Stimulated activated CD8-positive, alpha-beta memory T cell treated with anti-CD3 and anti-CD28 coated beads, Interleukin-12 subunit alpha, Interleukin-12 subunit beta, amount 100 ng/mL, for 1 hour (primary cell): ENCODE measurements around the gene ITPK1.

Experiments
- DNase-seq: peaks from one replicate; pipeline ENCODE4 v3.0.0-alpha.2; 2020; ENCODE audit warnings: low read depth

The ITPK1 gene

DNA sequence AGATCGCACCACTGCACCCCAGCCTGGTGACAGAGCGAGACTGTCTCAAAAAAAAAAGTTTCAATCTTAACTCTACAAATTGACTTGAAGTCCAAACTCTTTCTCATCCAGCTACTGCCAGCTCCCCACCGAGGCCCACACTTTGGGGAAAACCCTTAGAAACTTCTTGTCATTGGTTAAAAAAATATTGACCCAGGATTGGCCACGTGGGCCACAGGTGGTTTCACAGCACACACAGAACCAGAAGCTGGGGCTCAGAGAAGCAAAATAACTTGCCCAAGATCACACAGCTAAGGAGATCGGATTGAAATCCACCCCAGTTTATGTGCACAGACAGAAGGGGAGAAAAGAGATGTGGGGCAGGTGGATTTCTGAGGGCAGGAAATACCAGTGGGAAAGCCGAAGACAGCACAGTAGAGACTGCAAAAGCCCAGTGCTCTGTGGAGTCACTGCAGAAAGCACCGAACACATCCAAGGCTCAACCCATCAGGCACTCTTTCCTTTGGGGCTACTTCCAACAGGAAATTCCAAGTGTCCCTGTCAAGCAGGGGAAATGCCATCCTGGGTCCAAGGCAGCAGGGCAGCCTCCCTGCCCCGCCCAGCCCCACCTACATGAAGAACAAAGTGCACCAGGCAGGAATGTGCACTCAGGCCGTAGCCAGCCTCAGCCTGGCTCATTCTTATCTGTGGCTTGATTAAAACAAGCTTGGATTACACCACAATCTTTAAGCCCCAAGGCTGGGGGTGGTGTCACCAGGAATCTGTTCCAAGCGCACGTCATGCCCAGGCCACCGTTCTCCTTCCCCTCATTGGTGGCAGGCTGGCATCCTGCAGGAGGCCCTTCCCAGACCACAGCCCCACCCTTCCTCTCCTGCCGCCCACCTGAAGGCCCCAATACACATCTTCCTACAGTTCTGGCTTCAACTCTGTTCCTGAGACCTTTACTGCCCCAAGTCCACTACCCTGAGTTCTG lies 72.5 kb downstream of the ITPK1 start:
- no peak for DNase-seq

DNA sequence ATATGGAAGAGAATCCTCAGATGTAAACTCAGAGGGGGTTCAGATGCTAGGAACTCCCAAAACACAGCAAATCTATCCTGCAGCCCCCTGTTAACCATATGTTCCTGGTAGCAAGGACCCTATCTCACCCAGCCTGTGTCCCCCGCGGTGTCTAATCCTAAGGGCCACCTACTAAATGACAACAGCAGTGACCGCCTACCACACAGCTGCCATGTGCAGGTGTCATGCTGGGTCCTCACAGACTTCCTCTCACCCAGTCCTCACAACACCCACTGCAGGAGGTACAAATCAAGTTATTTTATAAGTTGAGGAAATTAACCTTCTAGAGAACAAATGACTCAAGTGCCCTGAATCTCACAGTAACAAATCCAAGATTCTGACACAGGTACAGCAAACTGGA lies 73.9 kb downstream of the ITPK1 start:
- DNase-seq: no peak

DNA sequence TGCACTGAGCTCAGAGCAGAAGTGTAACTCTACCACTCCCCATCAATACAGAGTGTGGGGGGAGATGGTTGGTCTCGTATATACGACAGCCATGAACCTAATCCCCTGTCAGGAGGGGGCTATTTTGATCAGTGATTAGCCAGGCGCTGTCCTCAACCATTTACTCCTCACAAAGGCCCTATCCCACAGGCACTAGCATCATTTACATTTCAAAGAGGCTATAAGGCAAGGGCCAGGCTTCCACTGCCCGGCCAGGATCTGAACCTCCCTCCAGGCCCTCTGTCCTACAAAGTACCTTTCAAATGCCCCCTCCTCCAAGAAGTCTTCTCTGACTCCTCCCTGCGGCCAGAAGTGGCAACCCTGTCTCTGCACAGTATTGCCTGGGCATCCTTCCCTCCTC lies 74.7 kb downstream of the ITPK1 start:
- no peak for DNase-seq

DNA sequence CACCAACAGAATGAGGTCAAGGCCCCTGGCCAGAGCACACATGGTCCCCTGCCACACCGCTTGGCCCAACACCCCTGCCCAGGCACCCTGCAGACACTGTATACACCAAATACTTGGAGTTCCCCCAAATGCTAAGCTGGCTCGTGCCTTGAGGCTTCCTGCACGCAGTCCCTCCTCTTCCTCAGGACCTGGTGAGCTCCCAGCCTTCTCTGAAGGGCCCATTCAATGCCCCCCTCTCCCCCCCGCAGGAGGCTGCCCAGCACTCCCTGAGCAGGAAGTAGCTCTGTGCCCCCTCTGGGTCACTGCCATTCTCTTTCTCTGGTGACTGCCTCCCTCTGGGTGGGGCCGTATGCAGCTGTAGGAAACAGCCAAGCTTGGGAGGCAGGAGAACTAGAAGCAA lies 75.3 kb downstream of the ITPK1 start:
- no peak for DNase-seq

DNA sequence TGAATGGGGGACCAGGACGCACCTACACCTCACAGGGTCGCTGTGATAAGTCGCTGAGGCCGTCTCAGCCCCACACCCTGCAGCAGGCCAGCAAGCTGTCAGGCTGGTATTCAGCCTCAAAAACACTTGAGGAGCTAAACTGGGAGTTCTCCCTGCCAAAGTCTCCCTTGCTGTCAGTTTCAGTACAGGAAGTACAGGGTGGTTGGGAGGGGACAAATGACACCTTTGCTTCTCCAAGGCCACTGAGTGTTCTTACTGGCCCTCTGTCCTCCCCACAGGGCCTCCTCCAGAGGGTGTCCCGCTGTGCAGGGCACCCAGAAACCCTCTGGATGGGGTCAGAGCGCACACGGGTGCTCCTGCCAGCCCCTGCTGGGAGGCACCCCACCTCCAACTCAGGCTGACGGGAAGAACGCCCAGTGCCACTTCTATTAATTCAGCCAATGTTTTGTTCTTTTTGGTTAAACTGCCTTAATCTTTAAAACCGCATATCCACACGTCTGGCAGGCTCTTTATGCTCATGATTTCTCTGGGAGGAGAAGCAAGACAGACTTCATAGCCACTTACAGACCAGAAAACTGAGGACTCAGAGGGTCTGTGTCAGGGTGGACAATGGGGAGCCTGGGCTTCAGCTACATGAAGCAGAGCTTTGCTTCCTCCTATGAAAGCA lies 75.9 kb downstream of the ITPK1 start:
- no peak for DNase-seq

DNA sequence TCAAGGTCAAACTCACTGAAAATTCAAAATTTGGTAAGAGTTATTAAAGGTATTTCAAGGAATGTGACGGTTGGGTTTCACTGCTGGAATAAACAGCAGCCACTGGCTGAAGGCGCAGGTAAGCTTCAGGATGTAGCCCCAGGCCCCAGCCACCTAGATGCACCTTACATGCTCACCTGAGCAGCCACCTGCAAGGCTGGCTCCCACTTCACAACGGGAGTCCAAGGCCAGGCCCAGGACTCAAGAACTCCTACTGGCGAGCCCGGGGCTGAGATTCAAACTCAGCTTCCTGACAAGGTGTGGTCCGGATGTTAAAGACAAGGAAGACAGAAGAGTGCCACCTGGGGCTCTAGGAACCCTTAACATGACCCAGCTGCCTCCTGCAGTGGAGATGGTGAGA lies 78.4 kb downstream of the ITPK1 start:
- DNase-seq: no peak

DNA sequence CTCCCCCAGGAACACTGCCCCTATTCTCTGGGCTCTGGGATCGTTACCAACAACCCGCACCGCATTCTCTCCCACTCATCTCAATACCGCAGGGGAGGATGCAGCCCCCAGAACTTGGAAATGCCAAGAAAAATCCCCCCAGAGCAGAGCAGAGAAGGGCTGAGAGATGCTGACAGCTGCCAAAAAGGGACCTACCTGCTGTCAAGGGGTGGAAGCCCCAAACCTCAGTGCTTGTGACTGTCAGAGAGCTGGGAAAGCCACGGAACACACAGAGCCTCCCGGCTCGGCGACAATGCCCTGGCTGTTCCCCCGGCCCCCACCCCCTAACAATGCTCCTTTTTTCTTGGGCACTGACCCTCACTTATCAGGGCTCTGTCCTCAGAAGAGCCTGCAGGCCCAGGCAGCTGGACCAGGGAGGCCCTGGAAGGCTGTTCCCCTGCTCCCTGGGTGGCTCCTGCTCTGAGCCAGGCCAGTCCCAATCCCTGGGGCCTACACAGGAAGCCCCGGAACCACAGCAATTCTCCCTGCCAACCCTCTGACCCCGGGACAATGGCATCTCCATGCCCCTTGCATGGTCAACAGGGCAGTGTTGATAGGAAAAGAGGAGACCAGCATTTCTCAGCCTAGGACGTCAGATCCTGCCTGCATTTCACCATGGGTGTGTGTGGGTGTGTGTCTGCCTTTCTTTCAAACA lies 78.9 kb downstream of the ITPK1 start:
- DNase-seq: no peak

DNA sequence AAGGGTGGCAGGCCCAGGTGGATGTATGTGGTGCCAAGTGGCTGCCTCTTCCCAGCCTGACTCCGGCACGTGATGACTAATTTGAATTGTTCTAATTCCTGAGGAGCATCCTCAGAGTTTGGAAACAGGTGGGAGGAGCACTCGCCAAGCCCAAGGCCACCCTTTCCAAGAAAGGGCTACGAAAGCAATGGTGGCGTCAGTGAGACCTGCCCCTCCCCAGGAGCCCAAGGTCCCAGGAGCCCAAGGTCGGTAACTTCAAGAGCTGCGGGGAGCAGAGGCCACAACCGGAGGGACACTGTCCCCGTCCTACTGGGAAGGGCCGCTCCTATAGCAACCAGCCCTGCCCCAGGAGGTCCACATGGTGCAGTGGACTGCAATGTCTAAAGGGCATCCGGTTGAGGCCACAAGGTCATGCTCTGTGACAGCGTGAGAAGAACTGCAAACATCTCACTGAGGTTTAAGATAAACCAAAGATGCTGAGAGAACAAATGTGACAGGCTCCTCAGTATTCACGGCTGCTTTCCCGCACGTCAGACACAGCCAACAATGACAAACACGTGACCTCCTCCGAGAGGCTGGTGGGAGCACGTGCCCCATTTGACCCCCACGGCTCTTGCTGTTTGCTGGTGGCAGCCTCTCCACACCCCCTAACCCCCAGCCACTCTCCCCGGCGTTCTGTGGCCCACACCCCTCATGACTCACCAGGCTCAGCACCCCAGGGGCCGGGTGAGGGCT lies 79.6 kb downstream of the ITPK1 start:
- DNase-seq: no peak

DNA sequence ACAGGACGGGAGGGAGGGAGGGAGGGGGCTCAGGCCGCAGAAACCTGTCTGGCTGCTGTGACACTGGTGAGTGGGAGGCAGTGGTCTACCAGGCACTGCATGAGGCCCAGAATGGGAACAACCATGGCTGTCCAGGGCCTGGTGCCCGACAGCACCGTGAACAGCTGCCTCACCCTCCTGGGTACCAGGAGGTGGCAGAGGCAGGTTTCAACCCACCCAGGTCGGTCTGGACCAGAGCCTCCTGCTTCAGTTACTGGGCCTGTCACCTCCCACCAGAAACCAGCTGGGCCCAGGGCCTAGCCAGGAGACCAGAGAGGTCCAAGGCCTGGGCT lies 80.2 kb downstream of the ITPK1 start:
- no peak for DNase-seq

DNA sequence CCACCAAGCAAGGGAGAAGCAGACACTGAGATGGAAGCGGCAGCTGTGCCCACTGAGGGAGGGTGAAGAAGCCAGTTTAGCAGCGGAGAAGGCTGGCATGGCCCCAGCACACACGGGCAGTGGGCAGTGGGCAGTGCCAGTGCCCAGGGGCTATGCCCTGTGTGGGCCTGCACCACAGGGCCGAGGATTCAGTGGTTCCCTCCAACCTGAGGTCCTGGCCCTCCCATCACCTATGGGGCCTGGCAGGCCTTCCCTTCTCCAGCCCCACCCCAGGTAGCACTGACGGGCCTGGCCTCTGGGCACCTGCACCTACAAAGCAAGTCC lies 81.1 kb downstream of the ITPK1 start:
- DNase-seq: no peak

DNA sequence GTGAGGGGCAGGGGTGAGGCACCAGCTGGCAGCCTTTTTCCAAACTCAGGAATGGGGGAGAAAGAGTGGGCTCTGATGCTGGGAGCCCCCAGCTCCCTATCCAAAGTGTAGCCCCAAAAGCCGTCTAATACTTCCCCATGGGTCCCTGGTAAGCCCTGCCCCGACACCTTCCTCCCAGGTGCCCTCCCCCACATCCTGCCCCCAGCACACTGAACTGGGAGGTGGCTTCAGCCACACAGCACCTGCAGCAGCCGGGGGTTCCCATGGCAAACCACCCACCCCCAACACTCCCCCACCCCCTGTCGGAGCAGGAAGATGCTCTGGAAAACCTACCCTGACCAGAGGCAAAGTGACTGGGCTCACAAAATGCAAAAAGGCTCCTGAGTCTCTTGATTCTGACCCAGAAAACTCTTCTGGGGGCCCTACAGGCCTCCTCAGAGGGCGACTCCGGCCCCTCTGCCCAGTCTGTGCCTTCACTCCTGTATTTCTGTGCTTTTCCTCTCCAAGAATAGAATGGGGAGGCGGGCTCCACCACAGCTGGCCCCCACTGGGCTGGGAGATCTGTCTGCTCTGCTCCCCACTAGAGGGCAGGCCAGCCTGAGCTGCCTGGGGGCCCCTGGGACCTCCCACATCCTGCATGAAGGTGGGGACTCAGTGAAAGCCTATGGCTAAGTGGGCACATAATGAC lies 81.6 kb downstream of the ITPK1 start:
- peak; percentile 41 for DNase-seq

DNA sequence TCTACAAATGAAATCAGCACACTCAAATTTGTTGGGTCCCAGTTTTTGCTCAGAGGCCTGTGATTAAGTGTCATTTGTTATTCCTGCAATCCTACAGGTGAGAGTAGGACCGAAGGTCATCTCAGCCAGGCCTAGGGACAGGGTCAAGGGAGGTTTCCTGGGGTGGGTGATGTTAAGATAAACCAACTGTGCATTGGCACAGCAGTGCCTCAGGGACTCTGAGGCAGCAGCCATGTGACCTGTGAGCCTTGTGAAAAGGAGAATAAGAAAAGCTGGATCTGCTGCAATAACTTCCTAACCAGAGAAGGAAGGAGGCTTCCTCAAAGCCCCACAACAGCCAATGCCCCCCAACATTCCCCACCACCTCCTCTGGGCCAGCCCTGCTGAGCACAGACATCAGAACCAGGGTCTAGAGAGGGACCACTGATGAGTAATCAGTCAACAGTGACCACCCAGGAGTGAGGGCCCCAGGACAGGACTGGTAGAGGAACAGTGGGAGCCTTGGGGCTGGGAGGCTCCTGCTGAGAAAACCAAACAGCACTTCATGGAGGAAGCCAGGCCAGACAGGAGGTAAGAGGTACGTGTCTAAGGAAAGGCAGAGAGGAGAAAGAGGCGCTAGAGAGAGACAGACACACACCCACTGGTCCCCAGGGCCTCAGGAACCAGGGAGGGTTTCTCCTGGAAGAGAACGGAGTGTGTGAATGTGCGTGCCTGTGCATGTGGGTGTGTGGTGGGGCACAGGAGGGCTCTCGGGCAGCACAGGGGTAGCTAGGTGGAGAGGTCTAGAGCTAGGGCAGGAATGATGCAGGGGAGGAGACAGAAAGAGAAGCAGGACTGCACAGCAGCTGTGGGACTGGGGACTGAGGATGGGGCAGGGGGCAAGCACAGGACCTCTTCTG lies 82.4 kb downstream of the ITPK1 start:
- no peak for DNase-seq

DNA sequence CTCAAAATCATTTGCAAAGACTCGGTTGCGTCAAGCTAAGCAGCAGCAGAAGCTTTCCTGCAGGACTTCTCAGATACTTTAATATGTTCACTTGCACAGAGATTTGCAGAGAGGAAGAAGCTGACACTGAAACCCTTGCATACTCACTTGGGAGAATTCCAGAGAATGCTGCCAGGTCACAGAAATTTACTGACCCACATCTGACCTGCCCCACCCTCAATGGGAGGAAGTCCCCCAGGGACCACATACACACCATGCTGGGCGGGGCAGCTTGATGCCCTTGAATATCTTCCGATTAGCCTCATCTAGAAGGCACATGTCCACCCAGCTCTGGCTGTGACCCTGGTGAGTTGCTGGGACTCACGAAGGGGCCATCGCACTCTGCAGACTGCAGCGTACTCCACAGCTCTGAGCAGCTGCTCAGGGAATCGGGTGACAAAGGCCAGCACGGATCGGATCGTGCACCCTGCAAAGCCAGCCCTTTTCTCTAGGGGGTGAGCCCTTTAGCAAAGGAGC lies 83.2 kb downstream of the ITPK1 start:
- no peak for DNase-seq

DNA sequence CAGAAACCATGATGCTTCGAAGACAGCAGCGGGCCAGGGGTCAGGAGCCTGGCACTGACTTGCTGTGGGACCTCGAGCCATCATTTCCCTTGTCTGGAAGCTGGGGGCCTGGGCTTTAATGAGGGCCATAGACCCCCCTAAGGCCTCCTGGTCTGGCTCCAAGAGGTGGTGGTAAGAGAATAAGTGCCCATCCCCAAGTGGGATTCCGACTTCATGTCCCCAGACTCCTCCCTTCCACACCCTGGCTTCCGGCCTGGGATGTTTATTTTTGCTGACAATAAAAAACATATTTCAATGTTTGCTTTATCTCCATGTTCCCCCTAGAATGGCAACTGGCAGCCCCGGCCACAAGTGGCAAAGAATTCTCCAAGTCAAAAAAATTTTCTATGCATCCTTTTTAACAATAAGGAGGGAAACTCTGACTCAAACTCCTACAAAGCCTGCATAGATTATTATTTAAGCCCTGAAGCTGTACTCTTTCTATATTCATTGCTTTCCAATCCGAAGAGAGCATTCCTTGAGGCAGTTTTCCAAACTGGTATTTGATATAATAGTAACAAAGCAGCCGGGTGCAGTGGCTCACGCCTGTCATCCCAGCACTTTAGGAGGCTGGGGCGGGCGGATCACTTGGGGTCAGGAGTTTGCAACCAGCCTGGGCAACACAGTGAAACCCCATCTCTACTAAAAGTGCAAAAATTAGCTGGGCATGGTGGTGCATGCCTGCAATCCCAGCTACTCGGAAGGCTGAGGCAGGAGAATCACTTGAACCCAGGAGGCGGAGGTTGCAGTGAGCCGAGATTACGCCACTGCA lies 84.0 kb downstream of the ITPK1 start:
- DNase-seq: no peak

DNA sequence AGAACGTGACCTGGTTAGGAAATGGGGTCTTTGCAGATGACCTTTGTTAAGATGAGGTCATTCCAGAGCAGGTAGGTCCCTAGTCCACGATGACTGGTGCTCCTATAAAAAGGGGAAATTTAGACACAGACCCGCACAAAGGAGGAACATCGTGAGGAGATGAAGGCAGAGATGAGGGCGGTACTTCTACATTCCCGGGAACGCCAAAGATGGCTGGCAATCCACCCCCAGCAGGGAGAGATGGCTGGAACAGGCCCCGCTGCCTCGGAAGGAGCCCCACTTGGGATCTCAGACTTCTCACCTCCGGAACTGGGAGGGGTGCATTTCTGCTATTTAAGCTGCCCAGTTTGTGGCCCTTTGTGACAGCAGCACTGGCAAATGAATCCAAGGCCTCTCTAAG lies 85.0 kb downstream of the ITPK1 start:
- DNase-seq: no peak

DNA sequence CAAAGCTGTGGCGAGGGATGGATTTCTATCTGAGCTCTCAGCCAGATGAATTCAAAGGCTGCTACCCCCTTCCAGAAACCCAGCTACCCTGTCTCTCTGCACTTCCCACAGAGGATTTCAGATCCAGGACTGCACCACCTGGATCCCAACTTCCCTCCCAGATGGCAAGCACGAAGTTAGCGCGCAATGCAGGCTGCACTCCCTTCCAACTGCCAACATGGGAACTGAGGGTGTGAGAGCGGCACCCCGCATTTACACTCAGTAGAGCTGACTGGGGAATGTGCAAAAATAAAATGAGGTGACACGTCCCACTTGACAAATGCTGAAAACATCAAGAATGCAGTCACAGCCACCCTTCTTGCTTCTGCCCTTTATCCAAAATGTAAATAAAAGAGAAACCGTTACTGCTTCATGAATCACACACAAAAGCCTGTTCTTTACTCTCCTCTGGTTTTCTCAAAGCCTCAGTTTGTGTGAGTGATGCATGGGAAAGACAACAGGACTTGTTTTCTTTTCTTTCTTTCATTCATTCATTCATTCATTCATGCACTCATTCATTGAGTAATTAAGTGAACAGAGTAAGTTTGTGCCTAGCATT lies 85.7 kb downstream of the ITPK1 start:
- DNase-seq: no peak

DNA sequence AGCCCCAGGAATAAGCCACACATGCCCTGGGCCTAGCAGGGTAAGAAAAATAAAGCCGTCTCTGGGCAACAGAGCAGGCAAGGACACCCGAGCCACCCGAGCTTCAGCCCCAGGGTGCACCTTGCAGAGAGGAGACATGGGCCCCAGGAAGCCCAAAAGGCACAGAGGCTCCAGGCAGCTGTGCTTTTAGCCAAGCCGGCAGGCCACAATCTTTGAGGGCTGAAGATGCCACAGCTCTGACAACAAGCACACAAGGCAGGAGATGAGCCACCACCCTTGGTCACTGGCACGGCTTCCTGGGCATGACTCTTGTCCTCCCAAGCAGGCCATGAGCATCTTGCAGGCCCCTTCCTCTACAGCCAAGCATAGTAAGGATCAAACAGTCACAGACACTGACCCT lies 86.3 kb downstream of the ITPK1 start:
- DNase-seq: no peak

DNA sequence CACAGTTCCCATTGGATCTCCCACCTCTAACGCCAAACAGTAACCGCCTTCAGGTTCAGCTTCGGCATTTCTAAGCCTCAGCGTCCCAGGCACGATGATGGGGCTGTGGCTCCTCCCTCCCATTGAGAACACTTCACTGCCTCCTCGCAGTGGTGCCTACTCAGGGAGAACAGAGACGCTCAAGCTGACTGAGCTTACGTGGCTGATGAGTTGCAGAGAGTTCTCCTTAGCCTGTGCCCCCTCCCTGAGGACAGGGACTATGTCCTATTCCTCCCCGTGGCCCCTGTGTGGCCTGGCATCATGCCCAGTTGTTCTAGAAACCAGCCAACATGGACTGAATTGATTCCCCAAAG lies 87.0 kb downstream of the ITPK1 start:
- DNase-seq: no peak
